ENCODE data around the gene AKAP13.

DNA sequence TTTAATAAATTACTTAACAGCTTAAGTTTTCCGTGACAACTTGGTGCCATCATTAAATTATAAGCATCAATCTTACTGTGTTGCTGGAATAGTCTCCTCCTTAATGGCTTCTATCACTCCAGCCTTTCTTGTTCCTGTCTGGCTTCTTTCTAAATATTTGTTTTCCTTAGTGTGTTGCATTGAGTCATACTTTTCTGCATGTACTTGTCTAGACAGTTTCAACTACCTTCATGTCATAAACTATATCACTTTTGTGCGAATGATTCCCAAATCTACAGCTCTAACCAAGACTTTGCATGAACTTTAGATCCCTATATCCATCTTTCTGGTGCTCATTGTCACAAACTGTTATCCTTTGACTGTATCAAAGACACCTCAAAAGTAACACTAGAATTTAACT is 78.4 kb downstream of the AKAP13 start:
- TF ChIP-seq POLR2A (IDR thresholded peaks at IDR 0.05), result no peak
- TF ChIP-seq, protein P1, sequence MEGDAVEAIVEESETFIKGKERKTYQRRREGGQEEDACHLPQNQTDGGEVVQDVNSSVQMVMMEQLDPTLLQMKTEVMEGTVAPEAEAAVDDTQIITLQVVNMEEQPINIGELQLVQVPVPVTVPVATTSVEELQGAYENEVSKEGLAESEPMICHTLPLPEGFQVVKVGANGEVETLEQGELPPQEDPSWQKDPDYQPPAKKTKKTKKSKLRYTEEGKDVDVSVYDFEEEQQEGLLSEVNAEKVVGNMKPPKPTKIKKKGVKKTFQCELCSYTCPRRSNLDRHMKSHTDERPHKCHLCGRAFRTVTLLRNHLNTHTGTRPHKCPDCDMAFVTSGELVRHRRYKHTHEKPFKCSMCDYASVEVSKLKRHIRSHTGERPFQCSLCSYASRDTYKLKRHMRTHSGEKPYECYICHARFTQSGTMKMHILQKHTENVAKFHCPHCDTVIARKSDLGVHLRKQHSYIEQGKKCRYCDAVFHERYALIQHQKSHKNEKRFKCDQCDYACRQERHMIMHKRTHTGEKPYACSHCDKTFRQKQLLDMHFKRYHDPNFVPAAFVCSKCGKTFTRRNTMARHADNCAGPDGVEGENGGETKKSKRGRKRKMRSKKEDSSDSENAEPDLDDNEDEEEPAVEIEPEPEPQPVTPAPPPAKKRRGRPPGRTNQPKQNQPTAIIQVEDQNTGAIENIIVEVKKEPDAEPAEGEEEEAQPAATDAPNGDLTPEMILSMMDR (IDR thresholded peaks at IDR 0.05), result no peak

Measured in breast epithelium (tissue), 3 donors.